Retina (tissue), 1 donor: ENCODE data around the gene PSAPL1.
"Not testable (repeated sequence)": the region's sequence is repeated elsewhere in the genome, so short reads cannot be mapped to it uniquely, and the experiment has no call there.

ENCODE experiments used
- DNase-seq: peaks from one replicate; pipeline ENCODE4 v3.0.0-alpha.2; 2016

The PSAPL1 gene

GRCh38 chr4:7458477-7458876, 23.7 kb upstream of the PSAPL1 start:
- DNase-seq: no peak

- no peak for DNase-seq
Observed at GRCh38 chr4:7458066-7458425, 23.3 kb upstream of the PSAPL1 start.

- no peak for DNase-seq
Observed at GRCh38 chr4:7457201-7458065, 22.7 kb upstream of the PSAPL1 start.

GRCh38 chr4:7452802-7453201, 18.1 kb upstream of the PSAPL1 start:
- not testable (repeated sequence) for DNase-seq

- DNase-seq: no peak
Observed at GRCh38 chr4:7451800-7452199, 17.1 kb upstream of the PSAPL1 start.

- DNase-seq: no peak
Observed at GRCh38 chr4:7451434-7451789, 16.7 kb upstream of the PSAPL1 start.

- no peak for DNase-seq
Observed at GRCh38 chr4:7450775-7451433, 16.2 kb upstream of the PSAPL1 start.

GRCh38 chr4:7448036-7448435, 13.3 kb upstream of the PSAPL1 start:
- no peak for DNase-seq

- no peak for DNase-seq
Observed at GRCh38 chr4:7447236-7447635, 12.5 kb upstream of the PSAPL1 start.

GRCh38 chr4:7444731-7445130, 10.0 kb upstream of the PSAPL1 start:
- no peak for DNase-seq

GRCh38 chr4:7444314-7444713, 9.6 kb upstream of the PSAPL1 start:
- no peak for DNase-seq

GRCh38 chr4:7442574-7443162, 7.9 kb upstream of the PSAPL1 start:
- no peak for DNase-seq

- DNase-seq: no peak
Observed at GRCh38 chr4:7441201-7441600, 6.5 kb upstream of the PSAPL1 start.

- DNase-seq: no peak
Observed at GRCh38 chr4:7439699-7440098, 5.0 kb upstream of the PSAPL1 start.

- no peak for DNase-seq
Observed at GRCh38 chr4:7436256-7436655, 1.5 kb upstream of the PSAPL1 start.

- DNase-seq: no peak
Observed at GRCh38 chr4:7435471-7436061, 836 bp upstream of the PSAPL1 start.

- no peak for DNase-seq
Observed at GRCh38 chr4:7434141-7434765, 477 bp downstream of the PSAPL1 start.

- no peak for DNase-seq
Observed at GRCh38 chr4:7433376-7434140, 1.2 kb downstream of the PSAPL1 start.

- no peak for DNase-seq
Observed at GRCh38 chr4:7432531-7433375, 2.0 kb downstream of the PSAPL1 start.

- DNase-seq: no peak
Observed at GRCh38 chr4:7431696-7432530, 2.8 kb downstream of the PSAPL1 start.
